ENCODE measurements around the gene RNF4.
A peak's percentile ranks its signal among the peaks of the same experiment; 100 is the strongest.

Gene RNF4

GRCh38 chr4:2437475-2438215 lies 31.3 kb upstream of the RNF4 start:
- no peak for DNase-seq (ENCODE audit: low read depth in 1 of 2, low spot score in 1 of 2)

DNA sequence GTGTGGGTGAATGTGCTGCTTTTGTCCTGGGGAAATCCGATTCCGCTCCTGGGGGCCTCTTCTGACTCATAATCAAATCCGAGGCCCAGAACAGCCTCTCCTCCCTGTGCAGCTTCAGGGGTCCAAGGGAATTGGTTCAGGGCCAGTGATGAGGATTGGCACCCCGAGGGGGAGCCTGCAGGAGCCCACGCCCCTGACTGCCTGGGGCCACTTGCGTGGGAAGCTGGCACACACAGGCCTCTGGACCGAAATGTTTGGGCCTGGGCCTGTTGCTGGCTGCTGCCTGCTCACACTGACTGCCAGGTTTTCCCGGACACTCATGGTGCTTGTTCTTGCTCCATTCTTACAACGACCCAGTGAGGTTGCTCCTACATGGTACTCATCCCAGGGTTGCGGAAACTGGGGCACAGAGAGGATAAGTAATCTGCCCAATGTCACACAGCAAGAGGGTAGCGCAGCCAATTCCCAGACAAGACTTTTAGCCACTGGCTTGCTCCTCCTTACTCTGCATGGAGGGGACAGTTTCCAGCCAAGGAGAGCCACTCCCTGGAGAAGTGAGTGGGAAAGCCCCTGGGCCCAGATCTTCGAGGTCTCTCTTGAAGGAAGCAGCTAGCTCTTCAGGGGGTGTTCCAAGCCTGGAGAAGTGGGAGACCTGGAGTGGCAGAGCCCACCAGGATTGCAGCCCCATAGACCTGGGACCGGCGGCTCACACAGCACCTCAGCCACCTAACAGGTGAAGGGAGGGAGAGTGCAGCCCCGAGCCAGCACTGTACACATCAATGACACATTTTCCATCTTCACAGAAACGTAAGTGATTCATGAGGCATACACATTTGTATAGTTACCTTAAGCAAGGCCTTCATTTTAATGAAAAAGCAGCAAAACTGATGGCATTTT lies 29.8 kb upstream of the RNF4 start:
- no peak for DNase-seq (ENCODE audit: low read depth in 1 of 2, low spot score in 1 of 2)

- peak; percentile 29 to 49 for DNase-seq (ENCODE audit: low read depth in 1 of 2, low spot score in 1 of 2)
Observed at GRCh38 chr4:2441393-2442174, 27.3 kb upstream of the RNF4 start.

GRCh38 chr4:2442175-2442993 lies 26.5 kb upstream of the RNF4 start:
- DNase-seq (ENCODE audit: low read depth in 1 of 2, low spot score in 1 of 2): no peak

GRCh38 chr4:2443061-2443730 lies 25.7 kb upstream of the RNF4 start:
- DNase-seq (ENCODE audit: low read depth in 1 of 2, low spot score in 1 of 2): no peak

GRCh38 chr4:2443956-2444740 lies 24.8 kb upstream of the RNF4 start:
- no peak for DNase-seq (ENCODE audit: low read depth in 1 of 2, low spot score in 1 of 2)

DNA sequence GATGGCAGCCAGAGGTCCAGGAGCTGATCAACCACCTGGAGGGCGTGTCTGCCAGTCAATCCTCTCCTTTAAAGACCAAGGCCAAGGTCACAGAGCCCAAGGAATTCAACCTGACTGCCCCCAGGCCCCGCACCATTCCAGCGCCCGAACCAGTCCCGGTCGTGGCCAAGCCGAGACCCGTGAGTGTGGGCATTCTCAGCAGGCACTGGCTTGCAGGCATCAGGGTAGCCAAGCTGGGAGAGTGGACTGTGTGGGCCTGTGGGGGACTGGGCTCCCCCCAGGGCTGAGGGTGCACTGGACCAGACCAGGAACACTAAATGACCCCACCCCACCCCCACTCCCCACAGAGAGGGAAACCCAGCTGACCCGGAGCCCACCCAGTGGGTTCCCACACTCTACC lies 23.8 kb upstream of the RNF4 start:
- no peak for DNase-seq (ENCODE audit: low read depth in 1 of 2, low spot score in 1 of 2)

- DNase-seq (ENCODE audit: low read depth in 1 of 2, low spot score in 1 of 2): no peak
Observed at GRCh38 chr4:2445571-2445970, 23.3 kb upstream of the RNF4 start.

GRCh38 chr4:2446656-2447564 lies 22.0 kb upstream of the RNF4 start:
- no peak for DNase-seq (ENCODE audit: low read depth in 1 of 2, low spot score in 1 of 2)

- DNase-seq (ENCODE audit: low read depth in 1 of 2, low spot score in 1 of 2): no peak
Observed at GRCh38 chr4:2448589-2448988, 20.3 kb upstream of the RNF4 start.

DNA sequence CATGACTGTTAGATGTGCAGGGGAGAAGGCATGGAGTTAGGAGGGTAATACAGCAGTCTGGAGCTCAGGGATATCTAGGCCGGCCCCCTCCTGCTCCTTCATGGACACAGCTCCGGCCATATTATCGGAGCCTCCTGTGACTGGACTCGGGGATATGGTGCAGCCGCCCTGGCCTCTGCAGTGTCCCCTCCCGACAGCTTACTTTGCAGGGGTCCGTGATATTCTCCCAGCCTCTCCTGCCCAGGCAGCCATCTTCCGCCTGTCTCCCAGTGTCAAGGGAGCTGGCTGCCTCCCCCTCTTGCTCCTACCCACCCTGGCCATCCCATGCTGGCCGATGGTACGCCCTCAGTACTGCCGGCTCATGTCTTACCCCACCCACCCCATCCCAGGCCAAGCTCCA lies 19.9 kb upstream of the RNF4 start:
- no peak for DNase-seq (ENCODE audit: low read depth in 1 of 2, low spot score in 1 of 2)

- DNase-seq (ENCODE audit: low read depth in 1 of 2, low spot score in 1 of 2): no peak
Observed at GRCh38 chr4:2449511-2450392, 19.2 kb upstream of the RNF4 start.

- DNase-seq (ENCODE audit: low read depth in 1 of 2, low spot score in 1 of 2): no peak
Observed at GRCh38 chr4:2450394-2451035, 18.4 kb upstream of the RNF4 start.

DNA sequence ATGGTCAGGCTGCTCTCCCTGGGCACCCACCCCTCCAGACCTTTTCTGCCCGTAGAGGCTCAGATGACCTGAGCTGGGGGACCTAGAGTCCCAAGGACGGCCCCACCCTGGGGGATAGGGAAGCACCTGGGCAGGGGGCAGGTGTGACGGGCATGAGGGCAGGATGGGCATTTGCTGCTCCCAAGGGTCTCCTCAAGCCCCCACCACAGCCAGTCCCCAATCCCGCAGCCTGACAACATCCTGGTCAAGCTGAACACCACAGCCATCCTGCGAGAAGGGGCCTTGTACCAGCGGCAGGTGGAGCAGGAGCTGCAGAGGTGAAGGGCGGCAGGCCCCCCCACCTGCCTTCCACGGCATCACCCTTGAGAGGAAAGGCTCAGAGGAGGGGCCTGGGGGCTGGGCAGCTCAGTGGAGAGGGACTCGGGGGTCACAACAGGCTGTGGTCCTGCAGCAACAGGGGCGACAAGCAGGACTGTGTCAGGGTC lies 17.8 kb upstream of the RNF4 start:
- DNase-seq (ENCODE audit: low read depth in 1 of 2, low spot score in 1 of 2): no peak

GRCh38 chr4:2451821-2452785 lies 16.8 kb upstream of the RNF4 start:
- no peak for DNase-seq (ENCODE audit: low read depth in 1 of 2, low spot score in 1 of 2)

All from activated T-helper 1 cell treated with anti-CD3 and anti-CD28 coated beads, Interleukin-2, amount 50 U/mL, for 16 hours (primary cell).